ENCODE data around the gene TNNT3. TPM values are rescaled to one million over a fixed set of nuclear protein-coding genes. Genes with fewer than 3 reads are reported as not detected.

The TNNT3 gene
- total RNA-seq, 1 donor: not detected

DNA sequence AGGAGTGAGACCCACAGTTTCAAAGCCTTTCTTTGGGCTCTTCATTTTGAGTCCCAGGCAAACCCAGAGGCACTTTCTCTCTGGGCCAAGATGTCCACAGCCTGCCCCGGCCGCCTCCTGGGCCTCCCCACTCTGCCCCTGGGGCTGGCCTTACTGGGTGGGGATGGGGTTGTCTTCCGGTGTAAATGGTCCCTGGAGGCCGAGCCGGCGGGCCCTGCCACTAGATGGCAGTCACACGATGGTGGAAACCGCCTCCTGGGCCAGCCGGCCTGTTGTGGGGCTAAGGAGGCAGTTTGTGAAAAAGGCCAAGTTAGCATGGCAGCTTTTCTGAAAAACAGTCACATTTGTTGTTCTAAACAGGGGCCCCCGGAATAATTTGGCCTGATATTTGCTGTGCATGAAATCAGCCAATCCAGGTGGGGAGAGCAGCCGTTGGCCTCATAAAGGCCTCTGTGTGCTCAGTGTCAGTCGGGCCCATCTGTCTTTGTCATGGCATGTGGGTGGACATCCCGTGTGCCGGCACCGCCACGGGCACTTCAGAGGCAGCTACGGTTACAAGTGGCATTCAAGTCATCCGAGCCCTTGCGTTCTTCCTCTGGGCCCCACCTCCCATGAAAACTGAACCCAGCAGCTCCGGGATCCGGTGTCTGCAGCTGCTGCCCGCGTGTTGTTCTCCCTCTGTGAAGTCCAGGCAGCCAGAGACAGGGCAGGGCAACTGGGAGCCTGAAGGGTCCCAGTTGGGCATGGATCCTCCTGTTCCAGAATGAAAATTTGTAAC is 34.2 kb downstream of the TNNT3 start:
- H3K79me2 ChIP-seq (ENCODE audit: insufficient read depth, low read length): no peaks in the 10 kb centered on the region
- H3K36me3 ChIP-seq (ENCODE audit: insufficient read depth, low read length): no peaks in the 10 kb centered on the region
- H3K4me2 ChIP-seq (ENCODE audit: insufficient read depth, low read length): no peak overlapping the region
- TF ChIP-seq, protein P1, sequence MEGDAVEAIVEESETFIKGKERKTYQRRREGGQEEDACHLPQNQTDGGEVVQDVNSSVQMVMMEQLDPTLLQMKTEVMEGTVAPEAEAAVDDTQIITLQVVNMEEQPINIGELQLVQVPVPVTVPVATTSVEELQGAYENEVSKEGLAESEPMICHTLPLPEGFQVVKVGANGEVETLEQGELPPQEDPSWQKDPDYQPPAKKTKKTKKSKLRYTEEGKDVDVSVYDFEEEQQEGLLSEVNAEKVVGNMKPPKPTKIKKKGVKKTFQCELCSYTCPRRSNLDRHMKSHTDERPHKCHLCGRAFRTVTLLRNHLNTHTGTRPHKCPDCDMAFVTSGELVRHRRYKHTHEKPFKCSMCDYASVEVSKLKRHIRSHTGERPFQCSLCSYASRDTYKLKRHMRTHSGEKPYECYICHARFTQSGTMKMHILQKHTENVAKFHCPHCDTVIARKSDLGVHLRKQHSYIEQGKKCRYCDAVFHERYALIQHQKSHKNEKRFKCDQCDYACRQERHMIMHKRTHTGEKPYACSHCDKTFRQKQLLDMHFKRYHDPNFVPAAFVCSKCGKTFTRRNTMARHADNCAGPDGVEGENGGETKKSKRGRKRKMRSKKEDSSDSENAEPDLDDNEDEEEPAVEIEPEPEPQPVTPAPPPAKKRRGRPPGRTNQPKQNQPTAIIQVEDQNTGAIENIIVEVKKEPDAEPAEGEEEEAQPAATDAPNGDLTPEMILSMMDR (IDR thresholded peaks at IDR 0.05; ENCODE audit: extremely low read depth, low read depth, low read length): no peak
- no peak overlapping the region for H3K27ac ChIP-seq (ENCODE audit: low read depth, low read length)
- no peak overlapping the region for H3K4me3 ChIP-seq (ENCODE audit: insufficient read depth, low read length)
- no peak overlapping the region for H2AFZ ChIP-seq (ENCODE audit: low read length)
- DNase-seq (ENCODE audit: insufficient read length, low spot score, missing footprints): no peak
- no peaks in the 10 kb centered on the region for H4K20me1 ChIP-seq (ENCODE audit: insufficient read depth, low read length)
- H3K9me3 ChIP-seq (ENCODE audit: low read depth, low read length): no peaks in the 10 kb centered on the region
- no peaks in the 10 kb centered on the region for H3K27me3 ChIP-seq (ENCODE audit: insufficient read depth, low read length)
- no peaks in the 10 kb centered on the region for H3K4me1 ChIP-seq (ENCODE audit: insufficient read depth, low read length)

DNA sequence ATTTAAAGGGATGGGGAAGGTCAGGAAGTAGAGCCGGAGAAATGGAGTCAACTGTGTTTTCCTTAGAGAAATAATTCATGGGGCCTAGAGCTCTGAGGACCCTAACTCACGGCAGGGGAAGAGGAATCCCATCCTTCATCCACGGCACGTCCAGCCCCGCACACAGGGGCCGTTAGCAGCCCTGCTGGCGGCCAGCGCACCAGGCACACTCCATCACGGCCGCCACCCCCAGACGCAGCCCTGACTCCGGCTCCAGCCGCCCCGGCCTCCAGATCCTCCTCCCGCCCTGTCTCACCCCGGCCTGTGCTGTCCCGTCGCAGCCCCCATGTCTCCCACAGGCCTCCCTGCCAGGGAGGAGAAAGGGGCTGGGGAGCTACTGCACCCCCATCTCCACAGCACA is 38.9 kb downstream of the TNNT3 start:
- DNase-seq (ENCODE audit: insufficient read length, low spot score, missing footprints): no peak
- Histone ChIP-seq H2AFZ (ENCODE audit: low read length) (no peak overlapping the region), H3K79me2 (ENCODE audit: insufficient read depth, low read length) (no peaks in the 10 kb centered on the region), H3K4me2 (ENCODE audit: insufficient read depth, low read length) (no peak overlapping the region), H3K27me3 (ENCODE audit: insufficient read depth, low read length) (no peaks in the 10 kb centered on the region), H3K27ac (ENCODE audit: low read depth, low read length) (no peak overlapping the region), H3K36me3 (ENCODE audit: insufficient read depth, low read length) (no peaks in the 10 kb centered on the region), H3K9me3 (ENCODE audit: low read depth, low read length) (no peaks in the 10 kb centered on the region), H3K4me1 (ENCODE audit: insufficient read depth, low read length) (no peaks in the 10 kb centered on the region), H3K4me3 (ENCODE audit: insufficient read depth, low read length) (no peak overlapping the region), H4K20me1 (ENCODE audit: insufficient read depth, low read length) (no peaks in the 10 kb centered on the region)
- TF ChIP-seq, protein P1 (IDR thresholded peaks at IDR 0.05; ENCODE audit: extremely low read depth, low read depth, low read length): no peak

DNA sequence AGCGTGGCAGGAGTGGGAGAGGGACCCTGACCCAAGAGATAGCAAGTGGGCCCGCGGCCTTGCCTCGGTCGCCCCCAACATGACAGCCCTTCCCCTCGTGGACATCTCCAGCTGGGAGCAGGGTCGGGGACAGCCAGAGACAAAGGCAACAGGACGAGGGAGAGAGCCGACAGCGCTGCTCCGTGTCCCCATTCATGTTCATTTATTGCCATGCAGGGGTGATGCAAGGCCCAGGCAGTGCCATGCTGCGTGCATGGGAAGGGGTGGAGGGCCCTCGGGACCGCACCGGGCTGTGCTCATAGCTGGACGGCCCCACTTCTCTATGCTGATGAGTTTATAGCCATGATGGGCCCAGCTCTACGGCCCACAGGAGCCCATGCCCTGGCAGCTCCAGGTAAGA is 40.3 kb downstream of the TNNT3 start:
- no peak for DNase-seq (ENCODE audit: insufficient read length, low spot score, missing footprints)
- TF ChIP-seq, protein P1 (IDR thresholded peaks at IDR 0.05; ENCODE audit: extremely low read depth, low read depth, low read length): no peak
- H3K79me2 ChIP-seq (ENCODE audit: insufficient read depth, low read length): no peaks in the 10 kb centered on the region
- H3K4me1 ChIP-seq (ENCODE audit: insufficient read depth, low read length): no peaks in the 10 kb centered on the region
- no peaks in the 10 kb centered on the region for H4K20me1 ChIP-seq (ENCODE audit: insufficient read depth, low read length)
- H3K9me3 ChIP-seq (ENCODE audit: low read depth, low read length): no peaks in the 10 kb centered on the region
- no peaks in the 10 kb centered on the region for H3K27me3 ChIP-seq (ENCODE audit: insufficient read depth, low read length)
- H2AFZ ChIP-seq (ENCODE audit: low read length): no peak overlapping the region
- no peaks in the 10 kb centered on the region for H3K36me3 ChIP-seq (ENCODE audit: insufficient read depth, low read length)
- no peak overlapping the region for H3K4me3 ChIP-seq (ENCODE audit: insufficient read depth, low read length)
- no peak overlapping the region for H3K27ac ChIP-seq (ENCODE audit: low read depth, low read length)
- no peak overlapping the region for H3K4me2 ChIP-seq (ENCODE audit: insufficient read depth, low read length)

DNA sequence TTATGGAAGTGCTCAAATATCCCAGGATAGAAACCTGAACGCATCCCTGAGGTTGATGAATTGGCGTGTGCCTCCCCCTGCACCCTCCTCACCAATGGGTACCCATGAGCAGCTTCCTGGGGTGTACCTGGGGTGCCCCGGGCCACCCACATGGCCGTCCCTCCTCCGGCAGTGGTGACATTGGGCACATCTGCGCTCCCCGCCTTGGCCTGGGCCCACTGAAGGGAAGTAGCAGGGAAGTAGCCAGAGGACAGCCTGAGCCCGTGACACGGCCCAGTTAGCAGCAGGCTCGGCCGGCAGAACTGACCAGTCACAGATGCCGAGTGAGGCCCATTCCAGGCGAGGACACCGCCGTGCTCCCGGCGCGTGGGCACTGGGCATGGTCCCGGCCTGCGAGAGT is 44.4 kb downstream of the TNNT3 start:
- TF ChIP-seq, protein P1 (IDR thresholded peaks at IDR 0.05; ENCODE audit: extremely low read depth, low read depth, low read length): no peak
- Histone ChIP-seq H3K27me3 (ENCODE audit: insufficient read depth, low read length) (no peaks in the 10 kb centered on the region), H3K9me3 (ENCODE audit: low read depth, low read length) (no peaks in the 10 kb centered on the region), H2AFZ (ENCODE audit: low read length) (no peak overlapping the region), H3K4me2 (ENCODE audit: insufficient read depth, low read length) (no peak overlapping the region), H4K20me1 (ENCODE audit: insufficient read depth, low read length) (no peaks in the 10 kb centered on the region), H3K36me3 (ENCODE audit: insufficient read depth, low read length) (no peaks in the 10 kb centered on the region), H3K27ac (ENCODE audit: low read depth, low read length) (no peak overlapping the region), H3K79me2 (ENCODE audit: insufficient read depth, low read length) (no peaks in the 10 kb centered on the region), H3K4me3 (ENCODE audit: insufficient read depth, low read length) (no peak overlapping the region), H3K4me1 (ENCODE audit: insufficient read depth, low read length) (no peaks in the 10 kb centered on the region)
- DNase-seq (ENCODE audit: insufficient read length, low spot score, missing footprints): no peak
